ENCODE measurements around the gene THAP12. TPM values are rescaled to one million over a fixed set of nuclear protein-coding genes. Genes with fewer than 3 reads are reported as not detected.

THAP12 gene
- total and polyA plus RNA-seq, 4 donors = 5.6 to 21.9 (median 13.7) TPM

GRCh38 chr11:76321340-76321739 is 59.6 kb downstream of the THAP12 start:
- no peak overlapping the region for H3K27ac ChIP-seq (ENCODE audit: low read depth in 1 of 2, low read length in 2 of 2)
- H3K4me1 ChIP-seq (ENCODE audit: control insufficient read depth in 4 of 4, insufficient read depth in 4 of 4, low read length in 3 of 4) = peaks cover 0 to 13% (median 9%) of the 10 kb centered on the region in 4 donors
- H3K9me3 ChIP-seq (ENCODE audit: control insufficient read depth in 4 of 4, low read length in 3 of 4) = no peaks in the 10 kb centered on the region
- H3K9ac ChIP-seq (ENCODE audit: low read depth in 1 of 2, low read length in 2 of 2) = no peak overlapping the region
- no peak for DNase-seq (ENCODE audit: low spot score)
- WGBS = 45% methylated on average over 8 of the region's 8 CpGs
- peaks cover 0 to 7% (median under 1%) of the 10 kb centered on the region in 4 donors for H3K27me3 ChIP-seq (ENCODE audit: control insufficient read depth in 4 of 4, insufficient read depth in 4 of 4, low read length in 3 of 4)
- TF ChIP-seq MAX (IDR thresholded peaks at IDR 0.05) = no peak
- no peak for TF ChIP-seq YY1 (IDR thresholded peaks at IDR 0.05)
- TF ChIP-seq RAD21 (IDR thresholded peaks at IDR 0.05) = no peak
- TF ChIP-seq RXRA (IDR thresholded peaks at IDR 0.05) = no peak
- no peak for TF ChIP-seq NR2F2 (IDR thresholded peaks at IDR 0.05)
- TF ChIP-seq, protein P1, sequence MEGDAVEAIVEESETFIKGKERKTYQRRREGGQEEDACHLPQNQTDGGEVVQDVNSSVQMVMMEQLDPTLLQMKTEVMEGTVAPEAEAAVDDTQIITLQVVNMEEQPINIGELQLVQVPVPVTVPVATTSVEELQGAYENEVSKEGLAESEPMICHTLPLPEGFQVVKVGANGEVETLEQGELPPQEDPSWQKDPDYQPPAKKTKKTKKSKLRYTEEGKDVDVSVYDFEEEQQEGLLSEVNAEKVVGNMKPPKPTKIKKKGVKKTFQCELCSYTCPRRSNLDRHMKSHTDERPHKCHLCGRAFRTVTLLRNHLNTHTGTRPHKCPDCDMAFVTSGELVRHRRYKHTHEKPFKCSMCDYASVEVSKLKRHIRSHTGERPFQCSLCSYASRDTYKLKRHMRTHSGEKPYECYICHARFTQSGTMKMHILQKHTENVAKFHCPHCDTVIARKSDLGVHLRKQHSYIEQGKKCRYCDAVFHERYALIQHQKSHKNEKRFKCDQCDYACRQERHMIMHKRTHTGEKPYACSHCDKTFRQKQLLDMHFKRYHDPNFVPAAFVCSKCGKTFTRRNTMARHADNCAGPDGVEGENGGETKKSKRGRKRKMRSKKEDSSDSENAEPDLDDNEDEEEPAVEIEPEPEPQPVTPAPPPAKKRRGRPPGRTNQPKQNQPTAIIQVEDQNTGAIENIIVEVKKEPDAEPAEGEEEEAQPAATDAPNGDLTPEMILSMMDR (IDR thresholded peaks at IDR 0.05; ENCODE audit: low read depth, low read length, missing input control) = no peak
- no peak for TF ChIP-seq JUND (IDR thresholded peaks at IDR 0.05)
- TF ChIP-seq, protein P2, sequence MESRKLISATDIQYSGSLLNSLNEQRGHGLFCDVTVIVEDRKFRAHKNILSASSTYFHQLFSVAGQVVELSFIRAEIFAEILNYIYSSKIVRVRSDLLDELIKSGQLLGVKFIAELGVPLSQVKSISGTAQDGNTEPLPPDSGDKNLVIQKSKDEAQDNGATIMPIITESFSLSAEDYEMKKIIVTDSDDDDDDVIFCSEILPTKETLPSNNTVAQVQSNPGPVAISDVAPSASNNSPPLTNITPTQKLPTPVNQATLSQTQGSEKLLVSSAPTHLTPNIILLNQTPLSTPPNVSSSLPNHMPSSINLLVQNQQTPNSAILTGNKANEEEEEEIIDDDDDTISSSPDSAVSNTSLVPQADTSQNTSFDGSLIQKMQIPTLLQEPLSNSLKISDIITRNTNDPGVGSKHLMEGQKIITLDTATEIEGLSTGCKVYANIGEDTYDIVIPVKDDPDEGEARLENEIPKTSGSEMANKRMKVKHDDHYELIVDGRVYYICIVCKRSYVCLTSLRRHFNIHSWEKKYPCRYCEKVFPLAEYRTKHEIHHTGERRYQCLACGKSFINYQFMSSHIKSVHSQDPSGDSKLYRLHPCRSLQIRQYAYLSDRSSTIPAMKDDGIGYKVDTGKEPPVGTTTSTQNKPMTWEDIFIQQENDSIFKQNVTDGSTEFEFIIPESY (IDR thresholded peaks at IDR 0.05) = no peak
- no peak for TF ChIP-seq FOXA1 (IDR thresholded peaks at IDR 0.05)
- no peak for TF ChIP-seq FOXA2 (IDR thresholded peaks at IDR 0.05)
- TF ChIP-seq, protein P3, sequence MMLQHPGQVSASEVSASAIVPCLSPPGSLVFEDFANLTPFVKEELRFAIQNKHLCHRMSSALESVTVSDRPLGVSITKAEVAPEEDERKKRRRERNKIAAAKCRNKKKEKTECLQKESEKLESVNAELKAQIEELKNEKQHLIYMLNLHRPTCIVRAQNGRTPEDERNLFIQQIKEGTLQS (IDR thresholded peaks at IDR 0.05) = no peak
- no peaks in the 10 kb centered on the region for H3K36me3 ChIP-seq (ENCODE audit: control insufficient read depth in 4 of 4, insufficient read depth in 3 of 4, low read depth in 1 of 4, low read length in 3 of 4)
- H3K4me3 ChIP-seq (ENCODE audit: low read depth in 1 of 3, low read length in 3 of 3) = no peak overlapping the region

DNA sequence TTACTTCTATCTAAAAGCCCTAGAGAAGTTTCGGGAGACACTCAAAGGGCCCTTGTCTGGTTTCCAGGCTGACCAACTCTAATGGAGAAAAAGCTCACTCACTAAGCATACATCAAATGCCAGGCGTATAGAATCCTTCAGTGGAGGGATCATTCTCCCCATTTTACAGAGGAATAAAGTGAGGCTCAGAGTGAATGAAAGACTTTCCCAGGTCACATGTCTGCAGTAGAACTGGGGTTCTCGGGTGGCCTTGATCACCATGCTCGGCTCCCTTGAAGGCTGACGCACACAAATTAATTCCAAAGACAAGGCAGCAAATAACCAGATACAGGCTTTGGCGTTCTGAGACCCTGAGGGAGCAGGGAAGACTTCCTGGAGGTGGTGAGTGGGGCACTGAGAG is 60.0 kb downstream of the THAP12 start:
- Histone ChIP-seq H3K27ac (ENCODE audit: low read depth in 1 of 2, low read length in 2 of 2) (no peak overlapping the region), H3K4me1 (ENCODE audit: control insufficient read depth in 4 of 4, insufficient read depth in 4 of 4, low read length in 3 of 4) (peaks cover 0 to 13% (median 10%) of the 10 kb centered on the region in 4 donors), H3K4me3 (ENCODE audit: low read depth in 1 of 3, low read length in 3 of 3) (no peak overlapping the region), H3K36me3 (ENCODE audit: control insufficient read depth in 4 of 4, insufficient read depth in 3 of 4, low read depth in 1 of 4, low read length in 3 of 4) (no peaks in the 10 kb centered on the region), H3K9me3 (ENCODE audit: control insufficient read depth in 4 of 4, low read length in 3 of 4) (no peaks in the 10 kb centered on the region), H3K27me3 (ENCODE audit: control insufficient read depth in 4 of 4, insufficient read depth in 4 of 4, low read length in 3 of 4) (peaks cover 0 to 7% (median under 1%) of the 10 kb centered on the region in 4 donors), H3K9ac (ENCODE audit: low read depth in 1 of 2, low read length in 2 of 2) (no peak overlapping the region)
- 86% methylated on average over 6 of the region's 6 CpGs for WGBS
- TF ChIP-seq, protein P2 (IDR thresholded peaks at IDR 0.05) = no peak
- TF ChIP-seq YY1 (IDR thresholded peaks at IDR 0.05) (no peak), NR2F2 (IDR thresholded peaks at IDR 0.05) (no peak), FOXA2 (IDR thresholded peaks at IDR 0.05) (no peak), MAX (IDR thresholded peaks at IDR 0.05) (no peak), HNF4G (IDR thresholded peaks at IDR 0.05) (no peak), HNF4A (conservative IDR thresholded peaks at IDR 0.05) (no peak), FOXA1 (IDR thresholded peaks at IDR 0.05) (no peak), JUND (IDR thresholded peaks at IDR 0.05) (no peak), SP1 (IDR thresholded peaks at IDR 0.05) (no peak), TAF1 (conservative IDR thresholded peaks at IDR 0.05) (no peak)
- TF ChIP-seq, protein P4, sequence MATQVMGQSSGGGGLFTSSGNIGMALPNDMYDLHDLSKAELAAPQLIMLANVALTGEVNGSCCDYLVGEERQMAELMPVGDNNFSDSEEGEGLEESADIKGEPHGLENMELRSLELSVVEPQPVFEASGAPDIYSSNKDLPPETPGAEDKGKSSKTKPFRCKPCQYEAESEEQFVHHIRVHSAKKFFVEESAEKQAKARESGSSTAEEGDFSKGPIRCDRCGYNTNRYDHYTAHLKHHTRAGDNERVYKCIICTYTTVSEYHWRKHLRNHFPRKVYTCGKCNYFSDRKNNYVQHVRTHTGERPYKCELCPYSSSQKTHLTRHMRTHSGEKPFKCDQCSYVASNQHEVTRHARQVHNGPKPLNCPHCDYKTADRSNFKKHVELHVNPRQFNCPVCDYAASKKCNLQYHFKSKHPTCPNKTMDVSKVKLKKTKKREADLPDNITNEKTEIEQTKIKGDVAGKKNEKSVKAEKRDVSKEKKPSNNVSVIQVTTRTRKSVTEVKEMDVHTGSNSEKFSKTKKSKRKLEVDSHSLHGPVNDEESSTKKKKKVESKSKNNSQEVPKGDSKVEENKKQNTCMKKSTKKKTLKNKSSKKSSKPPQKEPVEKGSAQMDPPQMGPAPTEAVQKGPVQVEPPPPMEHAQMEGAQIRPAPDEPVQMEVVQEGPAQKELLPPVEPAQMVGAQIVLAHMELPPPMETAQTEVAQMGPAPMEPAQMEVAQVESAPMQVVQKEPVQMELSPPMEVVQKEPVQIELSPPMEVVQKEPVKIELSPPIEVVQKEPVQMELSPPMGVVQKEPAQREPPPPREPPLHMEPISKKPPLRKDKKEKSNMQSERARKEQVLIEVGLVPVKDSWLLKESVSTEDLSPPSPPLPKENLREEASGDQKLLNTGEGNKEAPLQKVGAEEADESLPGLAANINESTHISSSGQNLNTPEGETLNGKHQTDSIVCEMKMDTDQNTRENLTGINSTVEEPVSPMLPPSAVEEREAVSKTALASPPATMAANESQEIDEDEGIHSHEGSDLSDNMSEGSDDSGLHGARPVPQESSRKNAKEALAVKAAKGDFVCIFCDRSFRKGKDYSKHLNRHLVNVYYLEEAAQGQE (IDR thresholded peaks at IDR 0.05) = no peak
- TF ChIP-seq, protein P1 (IDR thresholded peaks at IDR 0.05; ENCODE audit: low read depth, low read length, missing input control) = no peak
- TF ChIP-seq, protein P3 (IDR thresholded peaks at IDR 0.05) = no peak
- DNase-seq (ENCODE audit: low spot score) = no peak

Measured in liver (tissue), 9 donors.